Measurements from ENCODE around the gene EZR. TPM values are rescaled to one million over a fixed set of nuclear protein-coding genes. Genes with fewer than 3 reads are reported as not detected.

Gene EZR
- polyA plus RNA-seq, 2 of the 4 experiments (the other 2 are of a cell fraction): 219 to 254 TPM

DNA sequence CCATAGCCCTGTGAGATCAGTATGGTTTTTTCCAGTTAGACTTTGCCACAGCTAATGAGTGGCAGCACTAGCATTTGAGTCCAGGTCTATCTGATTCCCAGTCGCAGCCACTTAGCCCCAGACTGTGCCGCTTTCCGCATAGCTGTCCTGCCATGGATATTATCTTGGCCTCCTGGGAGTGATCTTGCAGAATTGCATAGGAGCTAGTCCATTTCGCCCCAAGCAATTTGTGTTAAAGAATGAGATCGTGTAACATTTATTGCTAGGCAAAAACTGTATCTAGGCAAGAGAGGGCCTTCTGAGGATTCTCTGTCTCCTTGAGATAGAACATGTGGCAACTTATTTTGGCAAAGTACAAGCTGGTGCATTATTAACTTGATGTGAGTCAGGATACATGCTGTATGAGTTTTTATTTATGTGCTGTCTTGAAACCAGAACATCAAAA lies 74.2 kb downstream of the EZR start:
- 81% methylated on average over 5 of the region's 5 CpGs for WGBS (ENCODE audit: missing lambda C conversion rate)
- ChIA-PET CTCF (interaction anchor here (1.0 to 1.2 kb wide), 2 partner anchors 16 to 39 kb away, joined by 3 to 4 read pairs; no protein-coding TSS in a partner anchor), POLR2A (no interaction called here)
- H3K27ac ChIP-seq: no peak overlapping the region; a peak in 1 of 6 replicates
- DNase-seq (ENCODE audit: low read depth in 1 of 2, low spot score in 1 of 2) (no peak), FAIRE-seq (no peak), ATAC-seq (no peak)
- TF ChIP-seq GATA3 (IDR thresholded peaks at IDR 0.05; ENCODE audit: borderline replicate concordance) (no peak), EHF (CRISPR knock-in tag; IDR thresholded peaks at IDR 0.05) (no peak), RARB (CRISPR knock-in tag; IDR thresholded peaks at IDR 0.05) (no peak), CHD2 (IDR thresholded peaks at IDR 0.05; ENCODE audit: low read length, partially characterized antibody) (no peak), CBX2 (IDR thresholded peaks at IDR 0.05; ENCODE audit: borderline replicate concordance, low read depth) (no peak), BHLHE40 (IDR thresholded peaks at IDR 0.05; ENCODE audit: low read depth, low read length) (no peak), RNF2 (IDR thresholded peaks at IDR 0.05; ENCODE audit: borderline replicate concordance, low read depth) (no peak), EHMT2 (IDR thresholded peaks at IDR 0.05; ENCODE audit: low read depth) (no peak), NR3C1 (IDR thresholded peaks at IDR 0.05) (no peak), FOSL2 (IDR thresholded peaks at IDR 0.05) (no peak), FOSL2 (CRISPR knock-in tag; IDR thresholded peaks at IDR 0.05) (no peak), EP300 (IDR thresholded peaks at IDR 0.05) (no peak)
- TF ChIP-seq, protein P1, sequence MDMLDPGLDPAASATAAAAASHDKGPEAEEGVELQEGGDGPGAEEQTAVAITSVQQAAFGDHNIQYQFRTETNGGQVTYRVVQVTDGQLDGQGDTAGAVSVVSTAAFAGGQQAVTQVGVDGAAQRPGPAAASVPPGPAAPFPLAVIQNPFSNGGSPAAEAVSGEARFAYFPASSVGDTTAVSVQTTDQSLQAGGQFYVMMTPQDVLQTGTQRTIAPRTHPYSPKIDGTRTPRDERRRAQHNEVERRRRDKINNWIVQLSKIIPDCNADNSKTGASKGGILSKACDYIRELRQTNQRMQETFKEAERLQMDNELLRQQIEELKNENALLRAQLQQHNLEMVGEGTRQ (IDR thresholded peaks at IDR 0.05): no peak
- TF ChIP-seq, protein P2, sequence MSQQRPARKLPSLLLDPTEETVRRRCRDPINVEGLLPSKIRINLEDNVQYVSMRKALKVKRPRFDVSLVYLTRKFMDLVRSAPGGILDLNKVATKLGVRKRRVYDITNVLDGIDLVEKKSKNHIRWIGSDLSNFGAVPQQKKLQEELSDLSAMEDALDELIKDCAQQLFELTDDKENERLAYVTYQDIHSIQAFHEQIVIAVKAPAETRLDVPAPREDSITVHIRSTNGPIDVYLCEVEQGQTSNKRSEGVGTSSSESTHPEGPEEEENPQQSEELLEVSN (IDR thresholded peaks at IDR 0.05; ENCODE audit: borderline replicate concordance, low read depth): no peak
- H3K4me2 ChIP-seq: peak overlapping the region; percentile 3; the same call in 1 of the 3 replicates
- H3K4me1 ChIP-seq: peaks cover 11% of the 10 kb centered on the region; the same call in 2 of the 3 replicates
- H3K4me3 ChIP-seq: no peak overlapping the region
- 0 out of 3 replicates have a peak, but pooled peaks cover under 1% of the 10 kb centered on the region for H3K9me3 ChIP-seq

DNA sequence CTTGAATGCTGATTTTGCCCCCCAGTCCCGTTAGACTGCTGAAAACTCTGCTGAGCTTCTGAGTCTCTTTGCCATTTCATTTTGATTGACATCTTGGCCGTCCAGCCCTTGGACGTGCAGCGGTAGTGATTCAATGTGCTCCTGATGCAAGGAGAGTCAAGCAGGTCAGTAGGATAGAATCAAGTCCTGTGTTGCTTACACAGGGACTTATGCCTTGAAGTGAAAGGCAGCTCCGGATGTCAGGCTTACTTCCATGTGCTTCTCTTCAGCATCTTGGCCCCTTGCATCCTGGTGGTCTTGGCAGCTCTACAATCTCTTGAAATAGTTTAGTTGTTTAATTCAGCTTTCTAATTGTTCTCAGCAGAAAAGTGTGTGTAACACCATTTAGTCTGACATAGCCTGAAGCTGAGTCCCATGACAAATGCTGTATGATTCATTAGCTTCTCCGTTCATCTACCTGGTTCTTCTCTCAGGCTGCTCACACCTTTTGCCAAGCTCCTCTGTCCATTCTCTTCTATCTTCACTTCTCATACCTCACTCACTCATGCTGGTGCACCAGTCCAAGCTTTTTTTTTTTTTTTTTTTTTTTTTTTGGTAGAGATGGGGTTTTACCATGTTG lies 76.0 kb downstream of the EZR start:
- Histone ChIP-seq H3K4me3 (no peak overlapping the region), H3K4me1 (peaks cover 16% of the 10 kb centered on the region), H3K9me3 (peaks cover 7% of the 10 kb centered on the region; the same call in 2 of the 3 replicates), H3K27ac (no peak overlapping the region), H3K4me2 (no peak overlapping the region)
- ChIA-PET POLR2A (no interaction called here), CTCF (interaction anchor here (0.9 to 1.4 kb wide), 2 partner anchors 17 to 24 kb away, joined by 3 to 4 read pairs; no protein-coding TSS in a partner anchor)
- WGBS (ENCODE audit: missing lambda C conversion rate): 80% methylated on average over 6 of the region's 6 CpGs
- ATAC-seq (no peak), FAIRE-seq (no peak), DNase-seq (ENCODE audit: low read depth in 1 of 2, low spot score in 1 of 2) (no peak)
- TF ChIP-seq, protein P3, sequence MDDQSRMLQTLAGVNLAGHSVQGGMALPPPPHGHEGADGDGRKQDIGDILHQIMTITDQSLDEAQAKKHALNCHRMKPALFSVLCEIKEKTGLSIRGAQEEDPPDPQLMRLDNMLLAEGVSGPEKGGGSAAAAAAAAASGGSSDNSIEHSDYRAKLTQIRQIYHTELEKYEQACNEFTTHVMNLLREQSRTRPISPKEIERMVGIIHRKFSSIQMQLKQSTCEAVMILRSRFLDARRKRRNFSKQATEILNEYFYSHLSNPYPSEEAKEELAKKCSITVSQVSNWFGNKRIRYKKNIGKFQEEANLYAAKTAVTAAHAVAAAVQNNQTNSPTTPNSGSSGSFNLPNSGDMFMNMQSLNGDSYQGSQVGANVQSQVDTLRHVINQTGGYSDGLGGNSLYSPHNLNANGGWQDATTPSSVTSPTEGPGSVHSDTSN (IDR thresholded peaks at IDR 0.05): no peak

DNA sequence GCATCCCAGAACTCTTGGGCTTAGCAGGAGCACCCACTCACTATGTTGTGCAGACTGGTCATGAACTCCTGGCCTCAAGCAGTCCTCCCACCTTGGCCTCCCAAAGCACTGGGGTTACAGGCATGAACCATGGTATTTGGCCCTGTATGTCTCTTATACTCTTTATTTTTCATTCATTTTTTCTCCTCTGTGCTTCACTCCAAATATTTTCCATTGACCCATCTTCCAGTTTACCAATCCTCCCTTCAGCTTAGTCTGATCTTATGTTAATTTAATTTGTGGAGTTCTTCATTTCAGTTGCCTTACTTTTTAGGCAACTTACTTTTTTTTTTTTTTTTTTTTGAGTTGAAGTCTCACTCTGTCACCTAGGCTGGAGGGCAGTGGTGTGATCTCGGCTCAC lies 79.5 kb downstream of the EZR start:
- POLR2A ChIA-PET: no interaction called here
- H3K4me1 ChIP-seq: peaks cover 19% of the 10 kb centered on the region

More for the DNA sequence above, 79.5 kb downstream of the EZR start:
- Histone ChIP-seq H3K9me3 (peaks cover 11% of the 10 kb centered on the region; the same call in 2 of the 3 replicates), H3K27ac (no peak overlapping the region), H3K4me3 (no peak overlapping the region), H3K4me2 (no peak overlapping the region)
- CTCF ChIA-PET: interaction anchor here (1.1 kb wide), 1 partner anchor 217 kb away, joined by 3 read pairs; no protein-coding TSS in a partner anchor
- DNase-seq (ENCODE audit: low read depth in 1 of 2, low spot score in 1 of 2): no peak
- WGBS (ENCODE audit: missing lambda C conversion rate): 50% methylated on average over 1 of the region's 1 CpG
- ATAC-seq: no peak
- no peak for FAIRE-seq
- TF ChIP-seq ZSCAN20 (CRISPR knock-in tag; IDR thresholded peaks at IDR 0.05) (no peak), RARB (CRISPR knock-in tag; IDR thresholded peaks at IDR 0.05) (no peak), MAZ (IDR thresholded peaks at IDR 0.05; ENCODE audit: borderline replicate concordance, low read depth, low read length) (no peak), POLR2AphosphoS2 (conservative IDR thresholded peaks at IDR 0.05; ENCODE audit: low read length) (no peak), NFE2L2 (conservative IDR thresholded peaks at IDR 0.05; ENCODE audit: low read length) (no peak), CBX2 (IDR thresholded peaks at IDR 0.05; ENCODE audit: borderline replicate concordance, low read depth) (no peak), PHF8 (IDR thresholded peaks at IDR 0.05; ENCODE audit: borderline replicate concordance, low read depth) (no peak), ZFP36 (IDR thresholded peaks at IDR 0.05; ENCODE audit: borderline replicate concordance, partially characterized antibody) (no peak), CHD2 (IDR thresholded peaks at IDR 0.05; ENCODE audit: low read length, partially characterized antibody) (no peak), HOXB5 (CRISPR knock-in tag; IDR thresholded peaks at IDR 0.05) (no peak), GATA3 (IDR thresholded peaks at IDR 0.05; ENCODE audit: borderline replicate concordance) (no peak), ZC3H11A (IDR thresholded peaks at IDR 0.05) (no peak), FOSB (CRISPR knock-in tag; IDR thresholded peaks at IDR 0.05) (no peak), SMC3 (IDR thresholded peaks at IDR 0.05) (no peak), KDM1A (IDR thresholded peaks at IDR 0.05; ENCODE audit: low read depth) (no peak), EHF (CRISPR knock-in tag; IDR thresholded peaks at IDR 0.05) (no peak)
- TF ChIP-seq, protein P4, sequence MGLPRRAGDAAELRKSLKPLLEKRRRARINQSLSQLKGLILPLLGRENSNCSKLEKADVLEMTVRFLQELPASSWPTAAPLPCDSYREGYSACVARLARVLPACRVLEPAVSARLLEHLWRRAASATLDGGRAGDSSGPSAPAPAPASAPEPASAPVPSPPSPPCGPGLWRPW (IDR thresholded peaks at IDR 0.05): no peak

Data from A549 (cell line).